Astrocyte of the hippocampus (primary cell): ENCODE data around the gene GP5.
A peak's percentile ranks its signal among the peaks of the same experiment; 100 is the strongest.

Experiments
- DNase-seq: peaks from one replicate; pipeline ENCODE4 v3.0.0; 2011; ENCODE audit warnings: low read depth, low spot score

The GP5 gene

DNA sequence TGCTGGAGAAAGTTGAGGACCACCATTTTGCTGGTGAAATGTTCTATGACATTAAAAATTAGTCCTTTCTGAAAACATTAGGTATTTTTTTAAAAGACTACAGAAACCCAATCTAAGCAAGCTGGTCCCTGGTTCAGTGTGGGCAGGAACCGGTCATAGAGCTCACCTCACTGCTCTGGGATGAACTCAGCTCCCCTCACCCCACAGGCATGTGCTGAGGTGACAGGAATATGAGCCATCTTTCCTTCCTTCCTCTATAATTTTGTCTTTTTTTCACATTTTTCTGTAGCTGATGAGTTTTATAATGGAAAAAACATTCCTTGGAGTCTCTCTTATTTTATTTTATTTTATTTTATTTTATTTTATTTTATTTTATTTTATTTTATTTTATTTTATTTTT, 21.4 kb downstream of the GP5 start:
- no peak for DNase-seq

- DNase-seq = no peak
These were observed 22.9 kb downstream of the GP5 start for GRCh38 chr3:194376241-194376560.

DNA sequence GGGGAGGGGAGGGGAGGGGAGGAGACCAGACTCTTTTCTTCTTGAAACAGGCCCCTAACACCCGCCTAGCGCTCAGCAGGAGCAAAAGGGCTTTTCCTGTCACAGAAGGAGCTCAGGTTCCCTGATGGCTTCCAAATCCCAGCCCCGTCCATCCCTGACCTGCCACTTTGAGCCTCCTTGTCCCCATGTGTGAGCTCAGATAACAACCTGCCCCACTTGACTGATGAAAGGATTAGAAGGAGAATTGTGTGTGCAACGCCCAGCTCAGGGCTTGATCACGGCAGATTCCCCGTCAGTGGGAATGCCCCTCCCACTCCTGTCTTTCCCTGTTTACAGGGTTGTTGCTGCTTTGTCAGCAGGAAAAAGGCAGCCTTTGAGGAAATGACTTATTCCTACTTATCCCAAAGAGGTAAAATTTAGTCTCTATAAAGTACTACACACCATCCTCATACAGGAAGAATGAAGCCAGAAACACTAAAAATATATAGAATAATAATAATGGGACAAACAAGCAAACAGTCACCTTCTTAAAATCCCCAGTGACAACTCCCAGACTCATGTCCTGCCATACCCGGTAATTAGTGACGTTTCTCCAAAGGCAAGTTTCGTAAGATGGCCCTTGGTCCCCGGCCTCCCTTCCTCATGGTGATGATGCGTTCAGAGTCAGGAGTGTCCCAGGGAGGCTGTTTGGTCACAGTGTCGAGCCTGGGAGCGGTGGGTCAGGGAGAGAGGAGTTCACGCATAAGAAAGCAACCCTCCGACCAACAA, 23.4 kb downstream of the GP5 start:
- no peak for DNase-seq

DNA sequence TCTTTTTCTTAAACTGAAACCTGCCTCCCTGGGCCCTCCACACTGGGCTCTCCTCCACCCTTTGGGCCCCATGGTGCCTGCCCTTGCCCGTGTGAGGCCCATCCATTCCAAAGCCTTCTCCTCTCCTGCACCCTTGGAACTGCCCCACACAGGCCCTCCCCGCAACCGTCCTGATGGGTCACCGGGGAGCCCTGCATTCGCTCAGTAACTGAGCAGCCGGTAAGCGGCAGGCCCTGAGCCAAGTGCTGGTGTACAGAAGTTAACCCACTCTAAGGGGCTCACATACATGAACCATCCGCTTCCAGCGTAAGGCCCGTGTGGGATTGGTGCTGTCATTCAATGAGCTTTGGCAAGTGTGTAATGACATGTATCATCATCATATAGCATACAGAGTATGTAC, 24.1 kb downstream of the GP5 start:
- no peak for DNase-seq

- DNase-seq = no peak
These were observed 25.2 kb downstream of the GP5 start for GRCh38 chr3:194373899-194374298.

DNA sequence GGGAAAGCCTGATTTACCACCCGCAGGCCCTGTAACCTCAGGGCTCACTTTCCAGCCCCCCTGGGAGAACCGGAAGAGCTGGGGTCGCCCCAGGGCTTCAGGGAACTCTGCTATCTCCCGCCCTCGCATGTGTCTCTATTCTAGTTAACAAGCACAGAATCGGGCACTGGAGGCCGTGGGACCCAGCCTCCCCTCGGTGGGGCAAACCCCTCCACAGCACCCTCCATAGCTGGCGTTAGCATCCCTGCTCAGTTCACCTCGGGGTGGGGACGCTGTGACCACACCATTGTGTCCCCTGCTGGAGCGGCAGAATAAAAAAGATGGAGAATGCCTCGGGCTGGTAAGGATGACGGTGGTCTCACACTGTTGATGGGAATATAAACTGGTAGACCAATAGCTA, 26.0 kb downstream of the GP5 start:
- DNase-seq = no peak

- DNase-seq = peak; percentile 36
These were observed 28.3 kb downstream of the GP5 start for GRCh38 chr3:194370753-194371152.

DNA sequence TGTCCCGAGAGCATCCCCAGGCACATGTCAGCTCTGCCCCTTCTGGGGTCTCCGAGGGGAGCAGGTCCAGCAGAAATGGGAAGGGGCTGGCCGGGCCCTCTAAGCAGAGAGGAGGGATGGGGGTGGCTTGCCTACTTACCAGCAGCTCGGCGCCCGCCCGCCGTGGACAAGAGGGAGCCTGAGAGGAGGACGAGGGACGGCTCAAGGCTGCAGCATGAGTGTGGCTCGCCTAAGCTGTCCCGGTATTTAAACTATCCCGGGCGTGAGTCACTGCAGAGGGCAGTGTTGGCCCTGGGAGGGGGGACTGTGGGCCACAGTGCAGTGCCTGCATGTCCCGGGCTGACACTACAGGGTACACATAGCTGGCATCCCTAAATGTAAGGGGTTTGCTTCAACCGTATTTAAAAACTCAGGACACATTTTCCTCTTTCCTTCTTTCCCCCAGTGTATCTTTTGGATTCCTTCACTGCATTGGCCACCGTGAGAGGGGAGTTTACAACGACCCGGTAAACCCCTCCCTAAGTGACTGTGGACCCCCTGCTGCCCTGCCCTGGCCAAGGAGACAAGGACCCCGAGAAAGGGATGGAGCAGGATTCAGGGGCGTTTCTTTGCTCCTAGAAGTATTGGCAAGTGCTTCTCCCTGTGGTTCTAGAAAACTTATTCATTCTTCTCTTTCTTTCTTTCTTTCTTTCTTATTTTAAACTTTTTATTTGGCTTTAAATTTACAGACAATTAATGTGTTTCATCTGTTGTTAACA, 29.4 kb downstream of the GP5 start, which contains the start of gene LRRC15:
TSS of gene LRRC15 (minus strand) at position 222 of the 758 bp plus-strand sequence. CDS start 8,700 bp downstream, outside the sequence.
- peak; percentile 87 for DNase-seq

- no peak for DNase-seq
These were observed 30.1 kb downstream of the GP5 start for GRCh38 chr3:194368918-194369317.

GRCh38 chr3:194367992-194368841, 30.8 kb downstream of the GP5 start:
- peak; percentile 39 for DNase-seq

DNA sequence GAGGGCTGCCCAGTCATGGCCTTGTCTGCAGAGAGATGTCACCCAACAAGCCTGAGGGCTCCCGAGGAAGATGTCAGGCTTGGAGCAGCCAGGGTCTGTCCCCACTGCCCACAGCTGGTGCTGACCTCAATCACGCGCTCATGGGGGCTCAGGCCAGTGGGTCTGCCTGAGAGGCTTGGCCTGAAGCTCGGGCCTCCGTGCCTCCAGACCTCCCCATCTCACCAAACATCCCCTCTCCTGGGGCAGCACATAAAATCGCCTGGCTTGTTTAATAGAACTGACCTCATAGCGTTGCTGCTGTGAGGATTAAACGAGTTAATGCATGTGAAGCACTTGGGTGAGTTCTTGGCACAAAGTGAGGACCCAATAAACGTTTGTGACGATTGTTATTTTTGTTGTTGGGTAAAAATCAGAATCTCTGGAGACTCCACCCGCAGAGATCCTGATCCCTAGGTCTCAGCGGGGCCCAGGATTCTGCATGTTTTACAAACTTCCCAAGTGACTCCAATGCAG, 33.0 kb downstream of the GP5 start:
- no peak for DNase-seq

DNA sequence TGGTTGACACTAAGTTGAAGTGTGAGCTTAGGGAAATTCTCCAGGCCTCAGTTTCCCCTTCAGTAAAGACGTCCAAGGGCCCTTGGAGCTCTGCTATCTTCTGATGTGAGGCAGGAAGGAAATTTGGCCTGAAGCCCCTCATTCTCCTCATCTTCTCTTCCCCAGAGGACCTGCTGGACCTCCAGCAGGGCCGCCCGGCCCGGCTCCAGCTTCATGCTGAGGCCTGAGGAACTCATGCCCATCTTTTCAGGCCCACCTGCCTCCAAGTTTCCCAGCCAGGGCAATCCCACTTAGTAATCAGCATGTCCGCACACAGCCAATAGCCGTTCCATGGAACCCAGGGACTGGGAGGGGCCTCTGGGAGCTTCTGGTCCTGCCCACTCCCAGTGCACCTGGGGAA, 33.5 kb downstream of the GP5 start:
- no peak for DNase-seq

GRCh38 chr3:194364652-194365434, 34.2 kb downstream of the GP5 start:
- peak; percentile 87 for DNase-seq

DNA sequence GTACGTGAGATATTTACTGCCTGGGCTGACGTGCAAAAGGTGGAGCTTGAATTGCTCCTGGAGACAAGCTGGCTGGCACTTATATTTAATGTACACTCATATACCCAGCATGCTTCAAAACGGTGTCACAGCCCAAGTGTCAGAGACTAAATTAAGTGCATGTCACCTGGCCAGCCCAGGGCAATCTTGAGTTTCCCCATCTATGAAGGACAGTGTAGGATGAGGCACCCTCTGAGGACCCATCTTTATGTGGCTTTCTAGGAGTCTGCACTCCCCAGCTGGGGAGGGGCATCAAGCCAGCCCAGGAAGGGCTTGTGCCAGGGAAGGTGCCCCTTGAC, 34.8 kb downstream of the GP5 start:
- DNase-seq = no peak

- DNase-seq = no peak
These were observed 38.5 kb downstream of the GP5 start for GRCh38 chr3:194360568-194360967.

DNA sequence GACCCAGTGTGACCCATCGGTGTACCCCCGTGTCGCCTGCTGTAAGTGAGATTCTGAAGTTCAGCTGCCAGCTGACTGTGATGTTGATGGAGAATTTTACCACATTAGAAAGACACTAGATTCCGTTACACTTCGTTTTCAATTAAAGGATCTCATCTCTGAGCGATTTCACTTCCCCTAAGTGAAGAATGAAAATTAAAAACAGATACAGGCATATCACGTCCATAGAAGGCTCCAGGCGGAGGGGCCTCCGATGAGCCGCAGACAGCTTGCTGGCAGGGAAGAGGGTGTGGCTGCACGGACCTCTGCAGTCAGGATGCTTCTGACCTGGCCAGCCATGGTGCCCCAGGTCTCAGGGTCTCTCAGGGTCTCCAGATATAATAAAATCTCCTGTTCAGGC, 41.4 kb downstream of the GP5 start:
- DNase-seq = no peak

DNA sequence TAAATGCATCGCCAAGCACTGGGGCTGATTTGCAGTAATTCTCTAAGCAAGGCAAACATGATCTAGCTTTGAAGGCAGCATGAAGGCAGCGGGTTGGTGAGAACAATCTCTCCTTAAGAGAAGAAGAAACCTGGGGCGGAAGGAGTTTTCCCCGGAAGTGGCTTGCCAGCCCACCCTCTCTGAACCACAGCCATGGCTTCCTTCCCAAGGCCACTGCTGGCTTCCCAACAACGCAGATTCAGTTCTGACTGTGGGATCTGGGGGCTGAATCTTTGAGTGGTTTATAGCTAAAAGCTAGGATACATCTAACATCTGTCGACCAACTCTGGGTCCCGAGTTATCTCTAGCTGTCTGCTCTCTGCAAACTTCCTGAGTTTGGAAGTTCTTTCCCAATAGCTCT, 43.7 kb downstream of the GP5 start:
- DNase-seq = no peak

- no peak for DNase-seq
These were observed 44.8 kb downstream of the GP5 start for GRCh38 chr3:194354315-194354714.

DNA sequence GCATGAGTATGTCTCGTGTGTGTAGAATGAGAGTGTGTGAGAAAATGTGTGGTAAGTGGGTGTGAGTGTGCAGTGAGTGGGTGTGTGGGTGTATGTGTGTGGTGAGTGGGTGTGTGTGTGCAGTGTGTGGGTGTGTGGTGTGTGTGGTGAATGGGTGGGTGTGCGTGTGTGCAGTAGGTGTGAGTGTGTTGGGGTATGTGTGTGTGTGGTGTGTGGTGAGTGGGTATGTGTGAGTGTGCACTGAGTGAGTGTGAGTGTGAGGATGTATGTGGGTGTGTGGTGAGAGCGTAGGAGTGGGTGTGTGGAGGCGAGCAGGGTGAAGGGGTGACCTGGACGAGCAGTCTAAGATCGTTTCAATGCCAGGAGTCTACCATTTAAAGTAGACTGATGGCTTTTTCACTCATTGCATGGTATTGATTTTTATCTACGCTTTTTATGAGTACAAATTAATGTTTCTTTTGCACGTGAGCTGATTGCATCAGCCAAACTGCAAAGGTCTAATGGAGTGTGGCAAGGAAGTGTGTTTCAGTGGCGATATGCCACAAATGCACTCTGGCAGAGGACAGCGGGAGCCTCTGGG, 46.3 kb downstream of the GP5 start:
- no peak for DNase-seq

DNA sequence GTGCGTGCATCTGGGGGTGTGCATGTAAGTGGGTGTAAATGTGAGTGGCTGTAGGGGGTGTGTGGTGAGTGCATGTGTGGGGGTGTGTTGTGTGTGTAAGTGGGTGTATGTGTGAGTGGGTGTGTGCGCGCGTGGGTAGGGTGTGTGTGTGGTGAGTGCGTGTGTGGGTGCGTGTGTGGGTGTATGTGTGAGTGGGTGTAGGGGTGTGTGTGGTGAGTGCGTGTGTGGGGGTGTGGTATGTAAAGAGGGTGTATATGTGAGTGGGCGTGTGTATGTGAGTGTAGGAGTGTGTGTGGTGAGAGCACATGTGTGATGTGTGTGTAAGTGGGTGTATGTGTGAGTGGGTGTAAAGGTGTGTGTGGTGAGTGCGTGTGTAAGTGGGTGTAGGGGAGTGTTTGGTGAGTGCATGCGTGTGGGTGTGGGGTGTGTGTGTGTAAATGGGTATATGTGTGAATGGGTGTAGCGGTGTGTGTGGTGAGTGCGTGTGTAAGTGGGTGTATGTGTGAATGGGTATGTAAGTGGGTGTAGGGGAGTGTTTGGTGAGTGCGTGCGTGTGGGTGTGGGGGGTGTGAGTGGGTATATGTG, 47.0 kb downstream of the GP5 start:
- no peak for DNase-seq
